ENCODE data around the gene PWWP3B.

DNA sequence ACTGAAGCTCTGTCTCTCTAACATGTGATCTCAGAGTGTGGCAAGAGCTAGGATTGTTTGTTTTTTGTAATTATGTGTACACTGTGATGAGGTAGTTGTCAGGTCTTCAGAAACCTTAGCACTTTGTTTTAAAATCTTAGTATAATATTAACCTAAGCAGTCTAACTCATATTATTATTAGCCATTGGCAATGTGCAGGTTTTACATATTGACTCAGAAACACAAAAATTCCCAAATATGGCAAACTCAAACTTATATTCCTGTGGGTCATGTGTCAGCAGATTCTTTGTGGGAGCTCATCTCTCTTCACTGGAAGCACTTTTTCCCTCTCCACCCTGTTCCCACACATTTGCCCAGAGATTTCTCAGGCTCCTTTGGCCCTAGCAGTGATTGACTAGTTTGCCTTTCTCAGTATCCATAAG lies 8.2 kb upstream of the PWWP3B start:
- TF ChIP-seq CTCF (conservative IDR thresholded peaks at IDR 0.05) (no peak), ZFX (IDR thresholded peaks at IDR 0.05) (no peak)

All from C4-2B (cell line).